Activated T-helper 1 cell treated with anti-CD3 and anti-CD28 coated beads, Interleukin-2, amount 50 U/mL, for 16 hours (primary cell): ENCODE results near the gene DES.

Source experiments
- DNase-seq, 2 donors: peaks; one replicate each; pipeline ENCODE4 v3.0.0-alpha.2; 2020; ENCODE audit warnings: low read depth in 1 of 2, low spot score in 1 of 2

The DES gene

DNA sequence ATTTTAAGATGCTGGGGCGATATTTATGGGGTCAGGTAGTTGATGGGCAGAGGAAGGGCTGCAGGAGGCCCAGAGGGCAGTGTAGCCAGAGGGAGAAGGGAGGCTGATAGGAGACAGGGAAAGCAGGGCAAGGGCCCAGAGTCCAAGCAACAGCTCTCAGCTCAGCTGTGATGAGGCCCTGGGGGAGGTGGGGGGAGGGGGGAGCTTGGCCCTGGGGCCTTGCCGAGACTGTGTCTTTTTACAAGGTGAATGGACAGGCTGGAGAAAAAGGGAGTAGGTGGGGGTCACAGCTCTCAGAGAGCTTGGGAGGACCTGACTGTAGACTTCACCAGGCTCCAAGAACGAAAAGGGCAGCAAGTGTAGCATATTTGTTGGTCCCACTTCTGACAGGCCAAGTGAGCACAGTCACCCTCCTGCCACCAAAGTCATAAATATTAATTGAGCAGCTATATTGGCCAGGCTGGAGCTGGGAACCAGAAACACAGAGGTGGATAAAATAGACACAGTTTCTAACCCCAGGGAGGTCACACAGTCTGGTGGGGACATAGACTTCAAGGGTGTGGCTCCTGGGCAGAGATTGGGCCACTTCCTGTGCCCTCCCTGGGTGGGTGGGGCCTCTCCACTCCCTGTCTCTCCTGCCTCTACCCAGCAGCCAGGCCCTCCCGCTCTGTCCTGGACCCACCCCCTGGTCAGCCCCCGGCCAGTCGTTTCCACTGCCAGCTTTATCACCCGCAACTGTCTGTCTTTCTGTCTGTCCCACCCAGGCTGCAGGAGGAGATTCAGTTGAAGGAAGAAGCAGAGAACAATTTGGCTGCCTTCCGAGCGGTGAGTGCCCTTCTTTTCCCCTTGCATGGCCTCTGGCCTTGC, 1.4 kb downstream of the DES start:
- DNase-seq, result no peak

DNA sequence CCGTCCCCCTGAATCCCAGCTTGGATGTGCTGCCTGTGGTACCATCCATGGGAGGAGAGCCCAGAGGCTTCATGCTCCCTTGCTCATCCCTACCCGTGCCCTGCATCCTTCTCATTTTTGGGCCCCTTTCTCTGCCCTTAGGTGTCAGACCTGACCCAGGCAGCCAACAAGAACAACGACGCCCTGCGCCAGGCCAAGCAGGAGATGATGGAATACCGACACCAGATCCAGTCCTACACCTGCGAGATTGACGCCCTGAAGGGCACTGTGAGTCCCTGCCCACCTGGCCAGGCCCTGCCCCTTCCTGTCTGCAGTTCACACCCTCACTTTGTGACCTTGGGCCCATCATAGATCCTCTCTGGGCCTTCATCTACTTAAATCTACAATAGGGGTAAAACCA, 2.5 kb downstream of the DES start:
- no peak for DNase-seq

DNA sequence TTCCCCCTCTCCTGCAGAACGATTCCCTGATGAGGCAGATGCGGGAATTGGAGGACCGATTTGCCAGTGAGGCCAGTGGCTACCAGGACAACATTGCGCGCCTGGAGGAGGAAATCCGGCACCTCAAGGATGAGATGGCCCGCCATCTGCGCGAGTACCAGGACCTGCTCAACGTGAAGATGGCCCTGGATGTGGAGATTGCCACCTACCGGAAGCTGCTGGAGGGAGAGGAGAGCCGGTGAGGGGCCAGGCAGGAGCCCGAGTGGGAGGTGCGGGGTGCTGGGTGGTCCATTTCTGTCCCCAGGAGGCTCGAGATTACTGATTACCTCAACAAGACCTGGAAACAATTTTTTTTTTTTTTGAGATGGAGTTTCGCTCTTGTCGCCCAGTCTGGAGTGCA, 3.1 kb downstream of the DES start:
- no peak for DNase-seq

DNA sequence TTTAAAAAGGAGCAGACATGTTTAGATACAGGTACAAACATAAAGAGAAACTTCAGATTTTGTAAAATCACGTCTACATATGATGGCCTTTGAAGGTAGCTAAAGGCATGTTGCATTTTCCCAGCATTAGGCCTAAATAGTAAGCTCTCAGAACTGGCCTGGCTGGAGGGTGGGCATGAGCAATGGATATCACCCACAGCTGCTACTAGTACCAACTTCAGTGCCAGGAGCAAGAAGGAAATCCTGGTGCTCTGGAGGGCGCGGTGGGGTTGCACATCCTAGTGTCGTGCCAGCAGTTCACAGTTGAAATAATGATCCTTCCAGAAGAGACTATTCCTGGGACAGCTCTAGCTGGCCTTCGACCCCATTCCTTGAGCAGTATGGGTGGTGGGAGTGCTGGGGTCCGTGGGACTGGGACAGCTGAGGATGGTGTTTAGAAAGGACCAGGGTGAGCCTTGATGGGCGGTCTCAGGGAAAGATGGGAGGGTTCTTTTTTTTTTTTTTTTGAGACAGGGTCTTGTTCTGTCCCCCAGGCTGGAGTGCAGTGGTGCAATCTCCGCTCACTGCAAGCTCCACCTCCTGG, 4.9 kb downstream of the DES start:
- no peak for DNase-seq

DNA sequence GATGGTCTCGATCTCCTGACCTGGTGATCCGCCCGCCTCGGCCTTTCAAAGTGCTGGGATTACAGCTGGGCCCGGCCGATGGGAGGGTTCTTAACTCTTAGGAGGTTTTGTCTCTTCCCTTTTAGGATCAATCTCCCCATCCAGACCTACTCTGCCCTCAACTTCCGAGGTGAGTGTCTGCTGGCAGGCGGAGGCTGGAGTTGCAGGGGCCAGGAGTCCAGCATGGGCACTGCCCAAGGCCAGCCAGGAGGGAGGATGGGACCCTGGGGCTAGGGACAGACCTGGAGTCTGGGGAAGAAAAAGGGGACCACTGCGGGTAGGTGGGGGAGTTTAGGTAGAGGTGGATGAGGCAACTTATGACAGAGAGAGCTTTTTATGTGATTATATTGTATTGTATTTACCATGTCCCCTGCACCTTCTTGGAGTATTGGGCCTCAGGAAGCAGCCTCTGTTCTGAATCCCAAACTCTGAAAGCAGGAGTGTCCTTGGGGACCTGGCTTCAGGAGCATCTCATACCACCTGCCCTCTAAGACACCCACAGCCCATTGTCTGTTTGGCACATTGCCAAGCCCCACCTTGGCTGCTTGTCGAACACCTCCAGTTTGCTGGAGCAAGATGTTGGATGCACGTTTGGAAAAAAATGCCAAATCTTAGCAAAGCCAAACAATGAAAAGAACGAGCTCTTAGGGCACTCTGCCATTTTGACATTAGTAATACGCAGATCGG, 5.6 kb downstream of the DES start:
- no peak for DNase-seq

DNA sequence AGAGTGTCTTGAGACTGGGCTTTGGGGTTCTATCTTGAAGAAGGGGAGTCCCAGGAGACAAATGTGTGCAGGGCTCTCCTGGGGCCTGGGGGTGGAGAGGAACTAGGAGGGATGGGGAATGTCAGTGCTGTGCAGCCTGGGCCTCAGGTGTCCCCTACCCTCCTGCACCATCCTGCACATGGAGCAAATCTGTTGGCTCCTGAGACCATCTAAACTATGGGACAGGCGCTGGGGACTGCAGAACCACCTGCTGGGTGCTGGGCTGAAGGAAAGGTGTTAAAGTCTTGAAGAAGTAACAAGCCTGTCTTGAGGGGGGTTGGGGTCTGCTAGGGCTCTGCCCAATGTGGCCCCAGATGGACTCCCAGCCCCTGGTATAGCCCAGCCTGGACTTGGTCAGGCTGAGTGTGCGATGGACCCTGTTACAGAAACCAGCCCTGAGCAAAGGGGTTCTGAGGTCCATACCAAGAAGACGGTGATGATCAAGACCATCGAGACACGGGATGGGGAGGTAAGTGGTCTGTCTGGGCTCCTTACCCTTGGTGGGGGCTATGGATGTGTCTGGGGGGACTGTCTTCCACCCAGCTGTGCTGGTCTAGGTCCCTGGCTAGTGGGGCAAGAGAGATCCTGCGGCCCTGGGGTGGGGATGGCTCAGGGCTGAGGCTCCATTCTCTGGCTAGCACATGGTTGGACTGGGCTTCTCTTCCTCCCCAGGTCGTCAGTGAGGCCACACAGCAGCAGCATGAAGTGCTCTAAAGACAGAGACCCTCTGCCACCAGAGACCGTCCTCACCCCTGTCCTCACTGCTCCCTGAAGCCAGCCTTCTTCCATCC, 7.3 kb downstream of the DES start:
- no peak for DNase-seq

DNA sequence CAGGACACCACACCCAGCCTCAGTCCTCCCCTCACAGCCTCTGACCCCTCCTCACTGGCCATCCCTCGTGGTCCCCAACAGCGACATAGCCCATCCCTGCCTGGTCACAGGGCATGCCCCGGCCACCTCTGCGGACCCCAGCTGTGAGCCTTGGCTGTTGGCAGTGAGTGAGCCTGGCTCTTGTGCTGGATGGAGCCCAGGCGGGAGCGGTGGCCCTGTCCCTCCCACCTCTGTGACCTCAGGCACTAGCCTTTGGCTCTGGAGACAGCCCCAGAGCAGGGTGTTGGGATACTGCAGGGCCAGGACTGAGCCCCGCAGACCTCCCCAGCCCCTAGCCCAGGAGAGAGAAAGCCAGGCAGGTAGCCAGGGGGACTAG, 7.9 kb downstream of the DES start:
- no peak for DNase-seq

DNA sequence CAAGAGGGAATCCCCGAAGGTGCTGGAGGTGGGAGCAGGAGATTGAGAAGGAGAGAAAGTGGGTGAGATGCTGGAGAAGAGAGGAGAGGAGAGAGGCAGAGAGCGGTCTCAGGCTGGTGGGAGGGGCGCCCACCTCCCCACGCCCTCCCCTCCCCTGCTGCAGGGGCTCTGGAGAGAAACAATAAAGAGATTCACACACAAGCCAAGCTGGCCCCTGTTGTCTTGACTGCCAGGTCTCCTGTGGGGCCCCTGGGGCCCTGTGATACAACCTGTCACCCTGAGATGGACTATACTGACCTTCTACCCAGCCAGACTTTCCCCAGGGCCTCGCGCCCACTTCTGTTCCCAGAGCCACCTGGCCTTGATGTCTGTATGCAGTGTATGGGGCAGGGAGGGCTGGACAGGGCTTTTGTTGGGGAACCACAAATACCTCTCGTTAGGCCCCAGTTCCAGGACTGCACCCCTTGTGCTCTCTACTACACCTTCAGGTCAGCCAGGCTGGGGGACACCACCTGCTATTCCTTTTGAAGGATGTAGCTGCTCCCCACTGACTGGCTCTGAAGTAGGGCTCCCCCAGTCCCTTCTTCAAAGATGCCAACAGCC, 8.5 kb downstream of the DES start:
- no peak for DNase-seq

DNA sequence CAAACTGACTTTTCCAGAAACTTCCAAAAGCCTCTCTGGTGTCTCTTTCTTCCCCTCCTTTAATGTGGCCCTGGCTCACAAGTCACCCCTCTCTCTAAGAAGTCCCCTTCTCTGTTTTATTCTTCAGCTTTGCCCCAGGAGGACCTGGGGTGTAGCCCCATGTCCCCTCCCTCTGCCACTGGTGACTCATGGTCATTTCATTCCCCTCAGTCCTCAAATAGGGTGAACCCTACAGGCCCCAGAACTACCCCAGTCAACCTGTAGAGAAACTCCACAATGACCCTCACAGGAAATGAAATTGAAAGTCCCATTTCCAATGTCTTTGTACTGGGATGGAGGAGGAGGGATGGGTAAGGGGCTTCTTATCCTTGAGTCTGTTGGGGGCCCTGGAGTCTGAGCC, 10.3 kb downstream of the DES start:
- no peak for DNase-seq

DNA sequence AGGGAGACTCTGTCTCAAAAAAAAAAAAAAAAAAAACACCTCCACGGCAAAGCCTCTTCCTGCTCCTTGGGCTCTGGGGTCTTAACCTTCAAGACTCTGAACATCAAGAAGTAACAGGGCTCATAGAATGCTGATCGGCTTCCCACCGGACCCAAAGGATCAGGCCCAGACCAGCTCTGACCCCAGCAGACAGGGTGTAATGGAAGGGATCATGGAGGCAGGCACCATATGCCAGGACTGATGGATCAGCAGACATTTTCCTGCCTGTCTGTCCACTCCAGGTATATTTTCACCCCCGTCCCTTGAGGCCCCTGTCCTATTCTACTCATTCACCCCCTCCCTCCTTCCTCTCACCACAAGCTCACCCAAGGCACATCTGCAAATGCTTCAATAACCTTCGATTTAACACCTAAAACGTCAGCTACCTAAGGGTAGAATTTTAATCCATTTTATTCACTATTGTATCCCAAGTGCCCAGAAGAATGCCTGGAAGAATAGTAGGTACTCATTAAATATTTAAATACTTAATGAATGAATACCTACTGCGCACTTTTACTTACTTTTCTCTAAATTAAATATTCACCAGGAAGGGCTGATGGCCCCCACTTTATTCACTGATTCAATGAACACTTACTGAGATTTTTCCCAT, 11.9 kb downstream of the DES start:
- no peak for DNase-seq

DNA sequence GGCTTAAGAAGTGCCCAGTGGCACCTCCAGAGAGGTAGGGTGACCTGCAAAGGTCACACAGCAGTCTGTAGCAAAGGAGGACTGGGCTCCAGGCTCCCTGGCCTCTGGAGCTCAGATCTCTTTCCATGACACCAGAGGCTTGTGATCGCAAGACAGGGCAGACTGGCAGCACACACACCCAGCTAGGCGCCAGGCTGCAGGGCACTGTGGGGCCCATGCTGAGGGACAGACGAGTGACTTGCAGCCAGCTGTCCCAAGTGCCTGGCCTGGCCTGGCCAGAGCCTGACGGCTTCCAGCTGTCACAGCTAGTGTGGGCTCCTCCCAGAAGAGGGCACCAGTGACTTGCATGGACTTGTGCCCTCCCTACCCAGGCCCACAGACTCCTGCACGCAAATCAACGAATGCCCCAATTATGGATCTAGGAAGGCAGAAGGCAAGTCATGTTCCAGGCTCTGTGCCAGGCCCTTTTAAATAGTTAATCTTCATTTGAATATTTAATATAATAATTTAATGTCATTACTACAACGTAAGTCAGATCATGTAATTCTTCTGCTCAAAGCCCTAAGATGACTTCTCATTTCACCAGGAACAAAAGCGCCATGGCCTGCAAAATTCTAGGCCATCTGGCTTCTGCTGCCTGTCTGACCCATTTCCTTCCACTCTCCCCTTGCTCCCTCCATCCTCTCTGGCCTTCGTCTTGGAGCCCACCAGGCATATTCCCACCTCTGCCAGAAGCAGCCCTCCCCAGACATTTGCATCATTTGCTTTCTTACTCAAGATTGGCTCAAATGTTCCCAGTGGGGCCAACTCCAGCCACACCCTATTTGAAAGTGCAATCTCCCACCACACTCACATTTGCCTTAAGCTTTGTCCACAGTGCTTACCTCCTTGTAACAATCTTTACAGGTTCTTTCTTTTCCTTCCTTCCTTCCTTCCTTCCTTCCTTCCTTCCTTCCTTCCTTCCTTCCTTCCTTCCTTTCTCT, 12.7 kb downstream of the DES start:
- DNase-seq, result no peak

DNA sequence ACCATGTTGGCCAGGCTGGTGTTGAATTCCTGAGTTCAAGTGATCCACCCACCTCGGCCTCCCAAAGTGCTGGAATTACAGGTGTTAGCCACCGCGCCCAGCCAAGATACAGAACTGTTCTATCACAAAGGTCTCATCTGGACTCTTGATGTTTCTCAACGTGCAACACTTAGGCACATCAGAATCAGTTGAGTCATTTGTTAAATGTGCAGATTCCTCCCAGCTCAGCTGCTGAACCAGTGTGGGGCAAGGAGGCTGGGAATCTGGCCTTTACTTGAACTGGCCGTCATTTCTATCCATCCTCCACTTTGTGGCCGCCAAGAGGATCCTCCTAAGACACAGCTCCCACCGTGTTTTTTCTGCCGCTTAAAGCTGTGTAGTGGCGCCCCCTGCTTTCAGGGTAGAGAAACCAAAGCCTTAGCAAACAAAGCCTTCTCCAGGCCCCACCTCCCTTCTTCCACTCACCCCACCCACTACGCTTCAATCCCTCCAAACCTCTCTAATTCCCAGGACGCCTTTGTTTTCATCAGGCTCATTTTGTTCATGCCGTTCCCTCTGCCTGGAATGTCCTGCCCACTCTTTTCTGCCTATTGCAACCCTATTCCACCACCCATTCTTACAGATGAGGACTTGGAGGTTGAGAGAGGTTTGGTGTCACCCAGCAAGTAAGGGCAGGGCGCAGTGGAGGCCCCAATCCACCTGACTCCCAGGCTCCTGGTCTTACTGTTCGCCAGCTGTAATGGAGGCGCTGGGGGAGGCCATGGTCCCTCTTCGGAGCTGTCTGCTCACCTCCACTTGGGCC, 15.7 kb downstream of the DES start:
- no peak for DNase-seq

DNA sequence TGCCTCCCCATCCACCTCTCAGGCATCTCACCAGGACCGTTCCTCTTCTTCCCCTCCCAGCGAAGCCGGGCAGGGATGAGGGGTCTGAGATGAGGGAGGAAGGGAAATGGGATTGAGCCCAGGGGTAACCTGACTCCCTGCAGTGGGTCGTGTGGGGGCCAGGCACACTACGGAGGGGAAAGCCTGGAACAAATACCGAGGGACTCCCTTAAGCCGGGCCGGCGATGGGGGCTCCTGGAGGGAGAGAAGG, 16.2 kb downstream of the DES start:
- DNase-seq, result no peak

DNA sequence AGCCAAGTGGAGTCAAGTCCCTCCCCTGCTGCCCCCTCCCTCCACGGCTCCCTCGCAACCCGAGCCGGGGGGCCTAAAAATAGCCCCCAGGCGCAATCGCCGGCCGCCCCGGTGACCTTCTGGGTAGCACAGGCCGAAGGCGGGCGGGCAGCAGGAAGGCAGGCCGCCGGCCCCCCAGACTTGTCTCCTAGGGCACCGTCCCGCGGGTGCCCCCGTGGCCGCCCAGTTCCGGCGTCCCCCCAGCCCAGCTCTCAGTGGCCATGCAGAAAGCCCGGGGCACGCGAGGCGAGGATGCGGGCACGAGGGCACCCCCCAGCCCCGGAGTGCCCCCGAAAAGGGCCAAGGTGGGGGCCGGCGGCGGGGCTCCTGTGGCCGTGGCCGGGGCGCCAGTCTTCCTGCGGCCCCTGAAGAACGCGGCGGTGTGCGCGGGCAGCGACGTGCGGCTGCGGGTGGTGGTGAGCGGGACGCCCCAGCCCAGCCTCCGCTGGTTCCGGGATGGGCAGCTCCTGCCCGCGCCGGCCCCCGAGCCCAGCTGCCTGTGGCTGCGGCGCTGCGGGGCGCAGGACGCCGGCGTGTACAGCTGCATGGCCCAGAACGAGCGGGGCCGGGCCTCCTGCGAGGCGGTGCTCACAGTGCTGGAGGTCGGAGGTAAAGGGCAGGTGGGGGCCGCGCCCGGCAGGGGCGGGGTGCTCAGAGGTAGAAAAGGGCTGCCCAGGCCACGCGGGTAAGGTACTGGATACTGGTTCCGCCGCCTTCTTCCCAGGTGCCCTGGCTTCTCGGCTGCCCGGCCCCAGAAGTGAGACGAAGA, 16.7 kb downstream of the DES start, which contains the start of gene SPEG:
Gene SPEG, plus strand, starts transcription at position 126 of the 808 bp plus-strand sequence. Its CDS starts 135 bp downstream, at position 261.
- no peak for DNase-seq

DNA sequence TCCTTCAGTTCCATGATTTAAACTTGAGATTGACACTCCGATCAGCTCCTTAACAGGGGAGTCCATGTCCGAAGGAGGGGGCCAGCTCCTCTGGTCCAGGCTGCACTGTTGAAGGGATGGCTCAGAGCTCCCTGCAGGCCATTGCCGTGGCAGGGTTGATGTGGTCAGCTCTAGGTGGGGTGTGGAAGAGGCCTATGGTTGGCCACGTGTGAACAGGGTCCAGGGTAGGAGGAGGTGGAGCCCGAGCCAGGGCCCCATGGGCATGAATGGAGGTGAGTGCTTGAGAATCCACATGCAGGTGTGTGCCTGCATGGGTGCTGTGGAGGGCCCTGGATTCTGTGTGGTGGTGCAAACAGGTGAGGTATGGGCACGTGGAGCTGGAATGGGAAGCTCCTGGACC, 17.5 kb downstream of the DES start:
- no peak for DNase-seq

DNA sequence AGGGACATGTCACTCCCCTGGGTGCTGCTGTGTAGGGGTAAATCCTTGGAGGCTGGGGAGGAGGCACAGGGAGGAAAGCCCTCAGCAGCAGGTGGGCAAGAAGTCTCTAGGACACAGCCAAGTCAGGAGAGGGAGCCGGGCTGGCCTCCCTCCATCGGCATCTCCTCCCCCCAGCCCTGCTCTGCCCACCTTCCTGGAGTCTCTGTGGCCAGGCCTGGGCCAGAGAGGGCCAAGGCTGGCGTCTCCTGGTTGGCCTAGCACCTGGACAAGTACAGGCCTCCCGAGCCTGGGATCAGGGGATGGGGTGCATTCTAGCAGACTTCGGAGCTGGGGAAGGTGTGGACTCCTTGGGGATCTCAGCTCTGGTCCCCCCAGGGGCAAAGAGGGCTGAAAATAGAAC, 18.3 kb downstream of the DES start:
- DNase-seq, result no peak

DNA sequence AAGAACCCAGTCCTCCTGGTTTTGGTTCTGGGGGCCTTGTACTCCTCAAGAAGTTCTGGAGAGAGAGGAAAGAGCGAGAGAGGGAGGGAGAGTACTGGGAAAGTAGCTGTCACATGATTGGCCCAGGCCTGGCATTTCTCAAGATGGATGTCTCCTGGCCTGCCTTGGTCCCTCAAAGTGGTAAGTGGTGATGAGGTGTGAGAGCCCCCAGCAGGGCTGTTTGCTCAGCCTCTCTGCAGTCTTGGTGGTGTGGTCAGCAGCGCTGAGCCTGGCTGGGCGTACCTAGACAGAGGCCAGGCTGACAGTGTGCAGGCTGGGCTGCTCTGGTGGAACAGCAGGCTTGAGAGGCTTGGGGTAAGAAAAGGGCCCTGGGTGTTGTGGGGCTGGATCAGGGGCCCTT, 19.0 kb downstream of the DES start:
- no peak for DNase-seq

DNA sequence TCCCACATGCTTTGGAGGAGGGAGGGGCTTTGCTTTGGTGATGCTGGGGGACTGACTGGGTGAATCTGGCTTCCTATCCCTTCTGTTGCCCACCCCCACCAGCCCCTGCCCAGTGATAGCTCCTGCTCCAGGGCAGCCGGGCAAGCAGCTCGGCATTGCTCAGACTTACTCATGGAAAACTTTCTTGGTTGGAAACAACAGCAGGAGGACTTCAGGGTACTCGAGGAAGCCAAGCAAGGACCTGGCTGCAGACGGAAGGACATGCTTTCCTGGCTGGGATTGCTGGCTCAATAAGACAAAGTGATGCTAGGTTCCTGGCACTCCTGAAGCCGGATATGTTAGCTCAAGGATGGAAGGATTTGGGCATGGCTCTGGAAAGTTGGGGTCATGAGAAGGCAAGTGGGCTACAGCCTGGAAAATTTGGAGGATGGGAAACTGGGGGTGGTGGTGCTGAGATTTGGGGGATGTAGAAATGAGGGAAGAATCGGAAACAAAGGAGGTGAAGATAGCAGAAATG, 19.6 kb downstream of the DES start:
- no peak for DNase-seq
